ENCODE measurements around the gene DAP. TPM values are rescaled to one million over a fixed set of nuclear protein-coding genes. Genes with fewer than 3 reads are reported as not detected.
A peak's percentile ranks its signal among the peaks of the same experiment; 100 is the strongest.

Gene DAP
- total RNA-seq, 4 donors from 2014 or later, result 2.4 to 11.7 (median 3.6) TPM

- TF ChIP-seq POLR2A (IDR thresholded peaks at IDR 0.05) (no peak), CTCF (IDR thresholded peaks at IDR 0.05 in 4 of 5, conservative IDR thresholded peaks at IDR 0.05 in 1 of 5) (no peak)
- ATAC-seq, result no peak
- intact Hi-C loops (cut with DNase I; ENCODE audit: low total_unique reads) (no loop called here), in situ Hi-C loops (cut with MboI; ENCODE audit: low sequenced_read_pairs in 4 of 4) (no loop called here)
- H3K27me3 ChIP-seq, result no peaks in the 10 kb centered on the region
- H3K27ac ChIP-seq, result no peak overlapping the region
- peaks cover 0 to under 1% of the 10 kb centered on the region in 2 donors for H3K4me1 ChIP-seq
- H3K9me3 ChIP-seq, result no peaks in the 10 kb centered on the region
- no peak for DNase-seq
- H3K4me3 ChIP-seq, result no peak overlapping the region
- no peaks in the 10 kb centered on the region for H3K36me3 ChIP-seq
These were observed 102.8 kb downstream of the DAP start for GRCh38 chr5:10658265-10658664.

- in situ Hi-C loops (cut with MboI; ENCODE audit: low sequenced_read_pairs in 4 of 4) (no loop called here), intact Hi-C loops (cut with DNase I; ENCODE audit: low total_unique reads) (no loop called here)
- H3K27ac ChIP-seq, result no peak overlapping the region
- TF ChIP-seq POLR2A (IDR thresholded peaks at IDR 0.05) (no peak), CTCF (IDR thresholded peaks at IDR 0.05 in 4 of 5, conservative IDR thresholded peaks at IDR 0.05 in 1 of 5) (no peak)
- no peaks in the 10 kb centered on the region for H3K27me3 ChIP-seq
- H3K9me3 ChIP-seq, result no peaks in the 10 kb centered on the region
- H3K4me1 ChIP-seq, result peaks cover 3 to 4% of the 10 kb centered on the region in 2 donors
- ATAC-seq, result no peak
- no peak overlapping the region for H3K4me3 ChIP-seq
- no peak for DNase-seq
- H3K36me3 ChIP-seq, result no peaks in the 10 kb centered on the region
These were observed 104.8 kb downstream of the DAP start for GRCh38 chr5:10655972-10656830.

GRCh38 chr5:10655161-10655971 is 105.7 kb downstream of the DAP start:
- DNase-seq (no peak), ATAC-seq (peak in 1 of 2 donors; percentile 12)
- in situ Hi-C loops (cut with MboI; ENCODE audit: low sequenced_read_pairs in 4 of 4), result no loop called here
- TF ChIP-seq CTCF (IDR thresholded peaks at IDR 0.05 in 4 of 5, conservative IDR thresholded peaks at IDR 0.05 in 1 of 5) (no peak), POLR2A (IDR thresholded peaks at IDR 0.05) (no peak)
- no peaks in the 10 kb centered on the region for H3K27me3 ChIP-seq
- no peaks in the 10 kb centered on the region for H3K36me3 ChIP-seq
- H3K27ac ChIP-seq, result no peak overlapping the region
- intact Hi-C loops (cut with DNase I; ENCODE audit: low total_unique reads), result no loop called here
- peaks cover 3 to 4% of the 10 kb centered on the region in 2 donors for H3K4me1 ChIP-seq
- no peaks in the 10 kb centered on the region for H3K9me3 ChIP-seq
- no peak overlapping the region for H3K4me3 ChIP-seq

- Histone ChIP-seq H3K36me3 (no peaks in the 10 kb centered on the region), H3K4me1 (peaks cover 3 to 4% of the 10 kb centered on the region in 2 donors), H3K27ac (no peak overlapping the region), H3K9me3 (no peaks in the 10 kb centered on the region), H3K27me3 (no peaks in the 10 kb centered on the region), H3K4me3 (no peak overlapping the region)
- ATAC-seq (no peak), DNase-seq (no peak)
- intact Hi-C loops (cut with DNase I; ENCODE audit: low total_unique reads), result no loop called here
- TF ChIP-seq POLR2A (IDR thresholded peaks at IDR 0.05) (no peak), CTCF (IDR thresholded peaks at IDR 0.05 in 4 of 5, conservative IDR thresholded peaks at IDR 0.05 in 1 of 5) (no peak)
- in situ Hi-C loops (cut with MboI; ENCODE audit: low sequenced_read_pairs in 4 of 4), result no loop called here
These were observed 106.5 kb downstream of the DAP start for GRCh38 chr5:10654566-10654965.
